ENCODE results near the gene KCNK1. TPM values are rescaled to one million over a fixed set of nuclear protein-coding genes. Genes with fewer than 3 reads are reported as not detected.

KCNK1 gene
- total and polyA plus RNA-seq, 2 of the 4 experiments (the other 2 are of a cell fraction) = 0.90 to 1.6 TPM

DNA sequence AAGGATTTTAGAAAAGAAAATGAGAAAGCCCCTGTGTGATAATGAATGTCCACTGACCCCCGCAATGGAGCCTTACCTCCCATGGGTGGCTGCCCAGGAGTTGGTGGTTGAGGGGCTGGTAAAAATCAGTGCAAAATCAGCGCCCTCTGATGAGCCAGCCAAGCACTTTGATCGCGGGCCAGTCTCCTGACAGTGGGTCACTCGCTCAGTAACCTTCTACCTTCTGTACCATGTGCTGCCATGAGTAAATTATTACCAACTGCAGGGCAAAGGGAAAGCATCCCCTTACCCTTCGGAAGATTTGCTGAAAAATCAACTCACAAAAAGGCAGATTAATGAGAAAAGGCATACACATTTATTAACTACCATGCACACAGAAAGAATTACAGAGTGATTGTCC, 58.8 kb downstream of the KCNK1 start:
- Histone ChIP-seq H3K9me1 (ENCODE audit: insufficient read depth, low read length) (no peaks in the 10 kb centered on the region), H4K91ac (ENCODE audit: insufficient read depth, low read depth, low read length) (no peak overlapping the region), H3K14ac (replicated peaks; ENCODE audit: low read depth, low read length) (no peak overlapping the region), H2BK120ac (ENCODE audit: low read depth, low read length) (no peak overlapping the region), H3K18ac (ENCODE audit: low read depth, low read length) (no peak overlapping the region), H3K23ac (ENCODE audit: low read depth, low read length) (no peak overlapping the region), H3K4me1 (ENCODE audit: control insufficient read depth, insufficient read depth, low read length) (no peaks in the 10 kb centered on the region), H3K27ac (ENCODE audit: insufficient read depth, low read length) (no peak overlapping the region), H3K27me3 (ENCODE audit: control insufficient read depth, insufficient read depth, low read length) (no peaks in the 10 kb centered on the region), H2BK5ac (ENCODE audit: low read depth, low read length, poor library complexity, severe bottlenecking) (no peak overlapping the region), H3K36me3 (ENCODE audit: control insufficient read depth, insufficient read depth, low read length) (no peaks in the 10 kb centered on the region), H3K9ac (ENCODE audit: low read depth, low read length) (no peak overlapping the region), H2BK20ac (ENCODE audit: low read depth, low read length) (no peak overlapping the region), H3K4ac (ENCODE audit: low read depth, low read length) (no peak overlapping the region), H2AK9ac (replicated peaks; ENCODE audit: low read depth, low read length, poor library complexity) (no peak overlapping the region), H4K20me1 (ENCODE audit: insufficient read depth, low read length) (no peaks in the 10 kb centered on the region), H2AFZ (replicated peaks; ENCODE audit: low read length, poor library complexity) (no peak overlapping the region), H3K4me2 (ENCODE audit: low read depth, low read length) (no peak overlapping the region), H4K8ac (ENCODE audit: low read depth in 2 of 2, low read length in 2 of 2) (no peak overlapping the region), H3K4me3 (ENCODE audit: insufficient read depth, low read depth, low read length) (no peak overlapping the region), H3K79me1 (ENCODE audit: low read depth in 1 of 2, low read length in 2 of 2) (no peaks in the 10 kb centered on the region), H4K5ac (ENCODE audit: low read depth, low read length) (no peak overlapping the region), H2BK15ac (ENCODE audit: low read depth, low read length) (no peak overlapping the region), H2AK5ac (ENCODE audit: low read depth, low read length) (no peak overlapping the region), H3K56ac (ENCODE audit: extremely low read depth, insufficient read depth, low read length) (no peak overlapping the region), H3K9me3 (ENCODE audit: control insufficient read depth, insufficient read depth, low read length) (peaks cover 8% of the 10 kb centered on the region)
- POLR2A ChIA-PET (ENCODE audit: unreplicated experiment) = no interaction called here
- CTCF ChIA-PET = no interaction called here
- TF ChIP-seq SMC3 (IDR thresholded peaks at IDR 0.05; ENCODE audit: low read depth, low read length) (no peak), CEBPB (IDR thresholded peaks at IDR 0.05; ENCODE audit: low read depth, low read length) (no peak), POLR2A (IDR thresholded peaks at IDR 0.05; ENCODE audit: low read depth, low read length) (no peak), CTCF (conservative IDR thresholded peaks at IDR 0.05; ENCODE audit: low read depth, low read length) (no peak), CHD1 (IDR thresholded peaks at IDR 0.05; ENCODE audit: low read depth, low read length) (no peak), MAFK (IDR thresholded peaks at IDR 0.05; ENCODE audit: low read depth, low read length) (no peak)
- TF ChIP-seq, protein P1, sequence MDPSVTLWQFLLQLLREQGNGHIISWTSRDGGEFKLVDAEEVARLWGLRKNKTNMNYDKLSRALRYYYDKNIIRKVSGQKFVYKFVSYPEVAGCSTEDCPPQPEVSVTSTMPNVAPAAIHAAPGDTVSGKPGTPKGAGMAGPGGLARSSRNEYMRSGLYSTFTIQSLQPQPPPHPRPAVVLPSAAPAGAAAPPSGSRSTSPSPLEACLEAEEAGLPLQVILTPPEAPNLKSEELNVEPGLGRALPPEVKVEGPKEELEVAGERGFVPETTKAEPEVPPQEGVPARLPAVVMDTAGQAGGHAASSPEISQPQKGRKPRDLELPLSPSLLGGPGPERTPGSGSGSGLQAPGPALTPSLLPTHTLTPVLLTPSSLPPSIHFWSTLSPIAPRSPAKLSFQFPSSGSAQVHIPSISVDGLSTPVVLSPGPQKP (IDR thresholded peaks at IDR 0.05; ENCODE audit: borderline replicate concordance, low read depth, low read length) = no peak
- TF ChIP-seq, protein P2, sequence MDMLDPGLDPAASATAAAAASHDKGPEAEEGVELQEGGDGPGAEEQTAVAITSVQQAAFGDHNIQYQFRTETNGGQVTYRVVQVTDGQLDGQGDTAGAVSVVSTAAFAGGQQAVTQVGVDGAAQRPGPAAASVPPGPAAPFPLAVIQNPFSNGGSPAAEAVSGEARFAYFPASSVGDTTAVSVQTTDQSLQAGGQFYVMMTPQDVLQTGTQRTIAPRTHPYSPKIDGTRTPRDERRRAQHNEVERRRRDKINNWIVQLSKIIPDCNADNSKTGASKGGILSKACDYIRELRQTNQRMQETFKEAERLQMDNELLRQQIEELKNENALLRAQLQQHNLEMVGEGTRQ (IDR thresholded peaks at IDR 0.05; ENCODE audit: low read depth, low read length) = no peak
- WGBS, 2 experiments (ENCODE audit: extremely low coverage in 2 of 2, insufficient read length in 1 of 2) = no CpG with 5 or more reads among the region's 6 CpGs
- dilution Hi-C loops (cut with HindIII; ENCODE audit: low sequenced_read_pairs, unreplicated experiment) (no loop called here), intact Hi-C loops (cut with micrococcal nuclease) (no loop called here), in situ Hi-C loops (cut with MboI; ENCODE audit: low sequenced_read_pairs) (no loop called here)
- ATAC-seq (ENCODE audit: low read depth) = no peak
- DNase-seq = no peak
- no TSS peak for BruUV-seq (replicated peaks)

Data from IMR-90 (cell line).